ENCODE results near the gene ZC3H7A.

Gene ZC3H7A

DNA sequence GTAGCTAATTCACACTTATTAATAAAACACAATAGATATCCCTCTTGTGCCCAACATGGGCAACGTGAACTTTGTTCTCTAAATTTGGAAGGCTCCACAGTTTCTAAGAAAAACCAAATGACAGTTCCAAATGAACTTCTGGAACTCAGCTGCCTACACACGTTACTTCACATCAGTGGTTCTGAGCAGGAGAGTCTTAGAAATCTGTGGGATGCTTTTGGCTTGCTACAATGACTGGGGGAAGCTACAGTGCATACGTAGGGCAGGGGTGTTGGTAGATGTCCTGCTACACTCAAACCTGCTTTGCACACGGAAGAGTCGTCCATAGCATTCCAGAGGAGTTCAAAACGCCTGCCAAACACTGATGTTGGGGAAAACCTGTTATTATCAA, 62.4 kb downstream of the ZC3H7A start:
- no peak for DNase-seq

DNA sequence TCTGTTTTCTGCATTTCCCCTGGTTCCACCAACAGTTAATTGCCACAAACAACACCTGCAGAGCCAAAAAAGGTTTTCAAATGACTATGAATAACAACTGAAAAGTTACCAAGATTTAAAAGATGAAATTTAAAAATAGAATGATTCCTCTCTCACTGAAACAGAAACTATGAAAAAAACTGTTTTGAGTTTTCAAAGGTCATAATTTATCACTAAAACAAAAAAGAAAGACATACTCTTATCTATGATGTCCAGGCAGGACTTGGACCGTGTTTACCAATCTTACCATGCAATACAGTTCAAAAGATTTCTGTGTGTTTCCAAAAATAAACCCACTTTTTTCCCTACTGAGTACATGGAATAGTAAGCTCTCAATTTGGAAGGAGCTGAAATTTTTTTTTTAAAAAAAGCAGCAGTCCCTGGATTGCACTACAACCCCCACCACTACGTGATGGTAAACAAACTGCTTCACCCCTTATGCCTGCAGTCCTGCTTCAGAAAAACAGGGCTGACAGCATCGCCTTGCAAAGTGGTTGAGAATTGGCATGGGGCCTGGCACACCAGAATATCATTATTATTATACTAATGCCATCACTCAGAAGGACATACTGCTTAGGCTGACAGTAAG, 62.9 kb downstream of the ZC3H7A start:
- DNase-seq = no peak

DNA sequence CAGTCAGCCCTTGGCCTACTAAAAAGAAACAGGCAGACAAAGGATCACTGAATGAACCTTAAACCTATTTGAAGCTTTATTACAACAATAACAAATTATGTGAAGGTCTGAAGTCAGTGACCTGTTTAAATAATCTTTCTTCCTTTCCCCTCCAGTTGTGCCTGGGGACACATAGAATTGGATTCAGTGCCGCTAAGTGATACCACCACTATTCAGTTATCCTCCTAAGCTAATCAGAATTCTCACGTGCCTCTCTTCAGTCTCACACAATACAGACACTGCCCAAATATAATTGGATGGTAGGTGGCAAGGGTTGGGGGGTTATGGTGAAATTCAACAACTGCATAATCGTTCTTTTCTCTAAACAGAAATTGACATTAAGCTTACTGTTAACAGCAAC, 65.8 kb downstream of the ZC3H7A start:
- no peak for DNase-seq

DNA sequence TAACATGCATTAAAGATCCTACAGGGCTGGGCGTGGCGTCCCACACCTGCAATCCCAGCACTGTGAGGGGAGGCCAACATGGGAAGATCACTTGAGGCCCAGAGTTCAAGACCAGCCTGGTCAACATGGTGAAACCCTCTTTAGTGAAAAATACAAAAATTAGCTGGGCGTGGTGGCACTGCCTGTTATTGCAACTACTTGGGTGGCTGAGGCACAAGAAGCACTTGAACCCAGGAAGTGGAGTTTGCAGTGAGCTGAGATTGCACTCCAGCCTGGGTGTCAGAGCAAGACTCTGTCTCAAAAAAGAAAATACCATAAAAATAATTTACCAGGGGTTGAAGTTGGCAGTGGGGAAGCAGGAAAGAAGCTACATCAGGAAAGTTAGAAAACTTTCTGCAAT, 67.3 kb downstream of the ZC3H7A start:
- DNase-seq = no peak

DNA sequence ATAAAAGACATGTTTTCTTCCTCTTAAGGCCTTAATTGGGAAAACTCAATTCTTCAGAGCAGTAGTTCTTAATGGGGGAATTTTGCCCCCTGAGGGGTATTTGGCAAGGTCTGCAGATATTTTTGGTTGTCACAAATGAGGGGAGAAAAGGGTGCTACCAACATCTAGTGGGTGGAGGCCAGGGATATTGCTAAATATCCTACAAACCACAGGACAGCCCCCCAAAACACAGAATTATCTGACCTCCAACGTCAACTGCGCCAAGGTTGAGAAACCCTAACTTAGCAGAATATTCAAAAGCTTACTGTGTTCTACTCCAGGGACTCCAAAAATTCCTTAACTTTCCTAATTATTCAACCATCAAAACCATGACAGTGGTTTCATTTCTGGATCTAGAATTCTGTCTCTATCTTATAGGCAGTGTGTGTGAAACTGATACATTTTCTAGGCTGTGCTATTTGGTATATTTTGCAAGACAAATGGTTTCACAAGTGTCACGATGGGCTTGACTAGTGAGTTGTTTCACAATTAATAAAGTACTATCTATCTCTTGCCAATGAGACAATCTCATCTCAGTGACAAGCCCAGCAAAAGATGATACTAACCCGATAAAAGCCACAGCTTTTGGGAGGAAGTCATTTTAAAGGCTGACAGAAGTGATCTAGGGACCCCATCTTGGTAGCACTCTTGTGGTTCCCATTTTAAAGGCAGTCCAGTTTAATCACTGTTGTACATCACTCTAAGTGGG, 69.1 kb downstream of the ZC3H7A start:
- no peak for DNase-seq

DNA sequence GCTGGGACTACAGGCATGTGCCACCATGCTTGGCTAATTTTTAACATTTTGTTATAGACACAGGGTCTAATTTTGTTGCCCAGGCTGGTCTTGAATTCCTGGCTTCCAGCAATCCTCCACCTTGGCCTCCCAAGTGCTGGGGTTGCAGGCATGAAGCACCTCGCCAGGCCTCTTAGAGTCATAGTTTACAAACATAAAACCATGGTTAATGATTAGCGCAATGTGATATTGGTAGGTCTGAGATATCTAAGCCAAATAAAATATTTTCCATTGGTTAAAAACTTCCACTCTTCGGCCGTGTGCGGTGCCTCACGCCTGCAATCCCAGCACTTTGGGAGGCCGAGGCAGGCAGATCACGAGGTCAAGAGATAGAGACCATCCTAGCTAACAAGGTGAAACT, 71.0 kb downstream of the ZC3H7A start:
- no peak for DNase-seq

DNA sequence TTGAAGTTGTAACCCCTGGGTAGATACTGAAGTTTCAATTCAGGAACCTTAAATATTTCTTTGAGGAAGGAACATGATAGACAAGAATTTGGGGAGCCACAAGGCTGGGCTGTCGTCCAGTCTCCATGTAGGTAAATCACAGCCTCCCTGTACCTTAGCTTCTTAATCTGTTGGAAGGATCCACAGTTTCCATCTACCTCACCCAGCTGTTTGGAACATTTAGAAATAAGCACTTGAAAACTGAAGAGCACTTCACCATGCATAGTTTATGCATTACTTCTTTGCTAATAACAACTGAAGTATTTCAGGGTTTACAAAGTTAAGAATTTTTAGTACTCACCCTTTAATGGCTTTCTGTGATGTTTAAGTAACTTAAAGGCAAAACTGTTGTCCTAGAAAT, 71.6 kb downstream of the ZC3H7A start:
- no peak for DNase-seq

DNA sequence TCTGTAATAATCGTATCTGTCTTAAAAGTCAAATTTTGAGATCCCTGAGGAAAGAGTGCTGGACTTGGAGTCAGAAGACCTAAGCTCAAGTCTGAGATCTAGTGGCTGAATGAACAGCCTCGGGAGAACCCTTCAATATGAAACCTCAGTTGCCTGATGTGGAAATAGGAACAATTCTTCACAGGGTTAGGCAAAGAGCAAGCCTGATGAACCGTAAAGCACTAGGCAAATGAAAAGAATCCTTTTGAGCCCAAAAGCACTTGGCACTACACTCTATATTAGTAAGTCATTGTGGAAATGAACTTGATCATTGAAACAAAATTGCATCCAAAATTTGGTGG, 74.6 kb downstream of the ZC3H7A start:
- no peak for DNase-seq

DNA sequence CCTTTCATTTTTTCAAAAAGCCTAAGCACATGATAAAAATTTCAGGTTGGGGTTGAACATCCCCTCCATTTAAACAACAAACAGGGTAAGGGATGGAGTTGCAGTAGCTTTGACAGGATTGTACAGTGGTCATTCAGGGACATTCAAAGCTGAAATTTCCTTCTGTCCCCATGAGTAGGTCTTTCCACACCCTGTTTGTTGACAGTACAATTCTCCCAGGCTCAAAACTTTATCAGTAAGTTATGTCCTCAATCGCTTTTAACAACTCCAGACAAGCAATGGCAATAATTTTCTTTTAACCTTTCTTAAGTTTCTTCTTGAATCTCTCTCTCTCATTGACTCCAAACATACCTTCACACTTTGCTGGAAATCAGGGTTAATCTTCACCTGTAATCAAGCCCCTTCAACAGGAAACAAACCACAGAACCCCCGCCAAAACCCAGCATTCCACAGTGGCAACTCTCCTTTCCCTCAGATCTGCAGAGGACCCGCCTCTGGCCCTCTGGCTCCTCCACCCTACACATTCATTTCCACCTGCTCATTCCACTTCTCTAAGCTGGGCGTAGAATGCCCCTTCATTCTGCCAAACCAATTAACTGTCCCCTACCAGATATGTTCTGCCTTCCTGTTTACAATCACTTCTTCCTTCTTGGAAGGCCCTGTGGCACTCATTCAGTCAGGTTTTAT, 75.1 kb downstream of the ZC3H7A start:
- no peak for DNase-seq

DNA sequence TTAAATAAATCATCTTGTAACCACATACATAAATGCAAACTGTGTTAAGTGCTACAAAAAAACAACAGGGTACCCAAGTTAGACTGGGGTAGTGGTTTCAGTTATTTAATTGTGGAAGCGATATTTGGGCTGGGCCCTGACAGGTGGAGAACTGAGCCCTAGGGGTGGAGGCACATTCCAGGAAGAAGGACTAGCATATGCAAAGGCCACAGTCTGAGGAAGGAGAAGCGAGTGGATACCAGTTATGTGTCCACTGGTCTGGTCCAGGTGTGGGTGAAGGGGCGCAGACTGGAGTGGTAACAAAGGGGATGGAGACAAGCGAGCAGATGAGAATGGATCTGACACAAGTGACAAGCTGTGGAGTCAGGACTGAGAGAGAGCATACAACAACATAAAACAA, 77.3 kb downstream of the ZC3H7A start:
- DNase-seq = no peak

DNA sequence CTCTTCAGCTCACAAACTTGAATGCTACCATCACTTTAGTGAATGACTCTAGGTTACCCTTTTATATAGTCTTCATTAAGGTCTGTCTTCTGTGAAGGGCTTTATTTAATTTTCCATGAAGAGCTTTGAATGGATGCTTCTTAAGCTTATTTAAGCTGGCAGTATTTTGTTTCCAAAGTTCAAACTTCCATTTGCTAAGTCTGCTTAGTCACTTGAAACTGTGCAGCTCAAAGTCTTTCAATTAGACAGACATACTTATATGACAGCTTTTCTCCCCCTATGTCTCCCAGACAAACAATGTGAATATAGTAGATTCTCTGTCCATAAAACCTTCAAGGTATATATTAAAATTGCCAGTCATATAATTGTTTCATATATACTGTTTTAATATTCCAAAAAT, 77.9 kb downstream of the ZC3H7A start:
- DNase-seq = no peak

DNA sequence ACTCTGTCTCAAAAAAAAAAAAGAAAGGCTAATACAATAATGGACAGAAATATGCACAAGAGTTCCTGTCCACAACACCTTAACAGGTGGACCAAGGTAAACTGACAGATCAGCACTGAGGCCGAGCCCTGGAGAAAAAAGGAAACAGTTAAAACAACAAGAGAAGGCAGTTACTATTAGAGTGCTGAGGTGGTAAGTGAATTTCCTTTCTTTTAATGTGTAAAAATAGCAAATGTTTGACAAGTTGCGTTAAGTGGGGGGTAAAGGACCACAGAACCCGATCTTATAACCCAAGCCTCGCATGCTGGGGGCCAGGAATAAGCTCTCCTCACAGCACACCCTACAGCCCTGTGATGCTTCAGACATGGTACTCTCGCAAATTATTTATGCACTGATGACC, 79.2 kb downstream of the ZC3H7A start:
- no peak for DNase-seq

DNA sequence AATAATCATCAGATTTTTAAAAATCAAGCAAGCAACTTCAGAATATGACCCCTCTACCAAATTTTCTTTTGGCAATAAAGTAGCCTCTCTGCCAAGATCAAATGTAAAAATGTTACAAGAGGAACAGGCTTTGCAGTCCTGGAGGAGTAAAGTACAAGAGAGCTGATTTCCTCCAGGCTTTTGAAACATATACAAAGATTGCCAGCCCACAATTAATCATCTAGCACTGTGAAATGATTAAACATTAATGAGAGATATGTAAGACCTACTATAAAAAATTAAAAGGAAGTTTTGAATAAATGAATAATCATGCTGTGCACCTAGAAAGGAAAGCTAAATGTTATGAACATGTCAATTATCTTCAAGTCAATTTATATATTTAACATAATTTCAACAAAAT, 80.7 kb downstream of the ZC3H7A start:
- DNase-seq = no peak

DNA sequence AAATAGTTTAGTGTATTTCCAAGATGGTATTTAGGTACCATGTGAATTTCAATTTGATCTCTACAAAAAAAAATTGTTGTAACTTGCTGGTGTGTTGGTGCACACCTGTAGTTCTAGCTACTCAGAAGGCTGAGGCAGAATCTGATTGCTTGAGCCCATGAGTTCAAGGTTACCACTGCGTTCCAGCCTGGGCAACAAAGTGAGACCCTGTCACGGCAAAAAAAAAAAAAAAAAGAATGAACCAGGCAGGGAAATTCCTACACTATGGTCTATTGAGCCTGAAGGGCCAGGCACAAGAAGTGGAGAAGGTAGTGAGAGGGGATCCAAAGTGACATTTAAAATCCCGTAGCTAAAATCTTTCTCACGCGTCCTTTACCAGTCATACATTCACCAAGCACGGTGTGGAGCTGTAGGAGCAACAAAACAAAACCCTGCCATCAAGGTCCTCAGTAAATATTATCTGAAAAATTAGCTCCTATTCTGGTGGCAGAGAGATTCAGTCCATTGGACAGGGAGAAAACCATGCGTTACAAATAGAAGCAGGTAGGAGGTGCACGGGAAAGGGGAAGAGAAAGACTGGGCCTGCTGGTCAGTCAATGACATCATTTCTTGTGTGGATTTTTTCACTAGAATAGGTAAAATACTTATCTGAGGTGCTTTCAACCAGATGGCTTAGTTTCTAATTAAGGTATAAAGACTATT, 81.7 kb downstream of the ZC3H7A start:
- DNase-seq = no peak

DNA sequence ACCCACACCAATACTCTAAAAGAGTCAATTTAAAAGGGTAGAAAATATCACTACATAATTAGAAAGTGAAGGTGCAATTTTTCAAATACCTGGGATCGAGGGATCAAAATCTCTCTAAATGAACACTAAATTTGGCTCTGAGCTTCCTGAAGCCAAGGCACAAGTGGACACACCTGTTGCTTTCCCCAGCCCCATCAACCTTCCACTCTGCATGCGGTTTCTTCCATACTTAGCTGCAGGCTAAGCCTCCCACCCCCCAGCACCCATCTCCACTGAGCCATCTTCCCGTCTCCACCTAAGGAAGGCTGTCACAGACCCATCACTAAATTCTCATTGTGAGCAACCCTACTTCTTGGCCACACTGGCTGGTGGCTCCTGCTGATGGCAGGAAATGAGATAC, 84.9 kb downstream of the ZC3H7A start:
- no peak for DNase-seq

DNA sequence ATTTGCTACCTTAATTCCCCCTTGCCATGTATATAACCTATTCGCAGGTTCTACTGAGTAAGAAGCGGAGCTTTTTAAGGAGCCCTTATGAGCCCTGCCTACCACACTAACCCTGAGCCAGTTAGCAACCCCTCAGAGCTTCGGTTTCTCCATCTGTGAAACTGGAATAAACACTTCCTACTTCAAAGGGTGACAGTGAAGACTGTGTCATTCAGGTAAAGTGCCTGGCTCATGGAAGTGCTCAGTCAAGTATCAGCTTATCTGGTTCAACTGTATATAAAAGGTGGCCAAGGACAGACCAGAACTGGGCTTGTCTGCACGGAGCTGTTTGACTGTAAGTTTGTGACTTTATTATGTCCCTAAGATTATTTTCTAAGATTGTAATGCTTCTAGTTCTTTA, 85.4 kb downstream of the ZC3H7A start:
- no peak for DNase-seq

DNA sequence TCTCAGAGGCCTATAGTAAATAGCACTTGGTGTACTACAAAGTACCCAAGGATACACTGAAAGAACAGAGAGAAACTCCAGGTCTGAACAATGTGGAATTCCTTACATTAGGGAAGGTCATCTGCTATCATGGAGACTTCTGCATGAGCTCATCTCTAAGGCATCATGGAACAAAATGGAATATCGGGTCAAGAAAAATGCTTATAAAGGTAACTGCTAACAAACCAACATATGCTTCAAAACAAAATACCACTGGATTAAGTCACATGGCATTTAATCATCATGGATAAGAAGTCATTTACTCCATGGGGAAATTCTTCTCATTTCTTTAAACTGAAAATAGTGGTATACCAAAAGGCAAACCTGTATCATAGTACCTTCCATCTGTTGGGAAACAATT, 88.6 kb downstream of the ZC3H7A start:
- peak; percentile 37 for DNase-seq

DNA sequence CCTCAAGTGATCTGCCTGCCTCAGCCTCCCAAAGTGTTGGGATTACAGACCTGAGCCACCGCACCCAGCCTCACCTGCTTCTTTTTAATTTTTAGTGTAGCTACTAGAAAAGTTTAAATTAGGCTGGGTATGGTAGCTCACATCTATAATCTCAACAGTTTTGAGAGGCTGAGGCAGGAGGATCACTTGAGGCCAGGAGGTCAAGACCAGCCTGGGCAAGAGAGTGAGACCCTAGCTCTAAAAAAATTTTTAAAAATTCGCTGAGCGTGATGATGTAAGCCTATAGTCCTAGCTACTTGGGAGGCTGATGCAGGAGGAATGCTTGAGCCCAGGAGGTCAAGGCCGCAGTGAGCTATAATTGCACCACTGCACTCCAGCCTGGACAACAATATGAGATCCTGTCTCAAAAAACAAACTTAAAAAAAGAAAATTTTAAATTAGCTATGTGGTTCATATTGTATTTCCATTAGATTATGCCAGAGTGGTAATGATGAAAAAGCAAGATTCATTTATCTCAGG, 89.3 kb downstream of the ZC3H7A start:
- DNase-seq = no peak

DNA sequence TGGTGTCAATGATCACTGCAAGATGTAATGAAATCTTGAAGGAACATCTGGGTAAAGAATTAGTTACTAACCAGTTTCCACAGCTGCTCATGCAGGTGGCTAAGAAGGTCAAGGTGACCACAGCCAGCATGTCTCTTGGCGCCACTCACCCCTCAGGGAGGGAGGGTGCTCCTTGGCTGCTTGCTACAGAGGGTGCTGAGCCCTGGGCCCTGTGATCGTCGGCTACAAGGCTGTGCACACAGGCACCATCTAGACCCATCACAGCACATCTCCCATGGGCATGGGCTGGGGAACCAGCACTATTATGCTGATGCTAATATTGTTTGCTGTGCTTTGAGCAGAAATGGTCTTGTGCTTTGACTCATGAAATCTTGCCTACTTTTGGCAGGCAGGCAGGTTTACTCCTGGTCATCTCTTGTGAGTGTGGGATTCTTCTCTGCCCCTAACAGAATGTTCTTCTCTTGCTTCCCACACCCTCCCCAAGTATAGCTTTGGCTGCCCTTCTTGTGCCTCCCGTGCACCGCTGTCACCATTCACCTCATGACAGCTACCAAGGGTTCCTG, 90.8 kb downstream of the ZC3H7A start:
- no peak for DNase-seq

DNA sequence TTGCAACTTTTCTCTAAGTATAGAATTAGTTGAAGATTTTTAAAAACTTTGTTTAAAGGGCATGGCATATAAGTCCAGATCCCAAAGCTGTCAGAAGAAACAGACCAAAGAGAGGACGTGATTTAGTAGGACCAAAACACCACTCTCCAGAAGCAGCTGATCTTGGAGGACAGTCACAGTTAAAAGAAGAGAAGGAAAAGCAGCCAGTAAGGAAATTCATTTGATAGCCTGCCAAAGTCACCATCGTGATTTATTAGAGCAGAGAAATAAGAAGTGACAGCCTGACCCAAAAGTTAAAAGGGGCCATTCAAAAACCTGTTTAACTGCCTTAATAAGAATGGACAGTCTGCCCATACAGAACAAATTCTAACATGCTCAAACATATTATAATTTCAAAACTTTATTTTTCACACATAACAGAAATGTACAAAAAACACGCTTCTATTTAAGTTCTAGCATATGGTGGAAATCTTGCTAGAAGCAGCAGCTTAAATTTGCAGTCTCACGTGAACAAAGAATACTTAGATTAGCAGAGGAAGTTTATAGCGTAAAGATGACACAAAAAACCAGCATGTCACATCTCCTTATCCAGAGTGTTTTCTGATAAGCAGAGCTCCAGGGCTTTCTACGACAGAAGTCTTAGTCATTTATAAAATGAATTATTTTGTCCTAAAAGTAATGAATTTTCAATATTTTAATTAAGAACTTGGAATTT, 91.6 kb downstream of the ZC3H7A start:
- no peak for DNase-seq
